H1 (cell line): Measurements from ENCODE around the gene SLC30A9. TPM values are rescaled to one million over a fixed set of nuclear protein-coding genes. Genes with fewer than 3 reads are reported as not detected.

ENCODE experiments used
- POU5F1 ChIP-seq: IDR thresholded peaks from 2 replicates; pipeline ENCODE4 v1.6.1; 2011; ENCODE audit warnings: low read depth, mild to moderate bottlenecking, low read length, moderate library complexity
- polyA plus RNA-seq, 7 experiments: library from polyadenylated mRNA; depleted of rRNA in 3 of 7; stranded (reverse) in 5 of 7; unstranded in 2 of 7; fragments of >200 nt in 5 of 7; fragments of 200-250 nt in 2 of 7; gene quantifications; 1 replicate in 5 of 7; 2 replicates in 1 of 7; 4 replicates in 1 of 7; pipeline versions ENCODE4 v1.2.1 to v1.2.3, GENCODE V29; 2011 to 2013; ENCODE audit warnings: missing spikeins in 2 of 7, mixed read lengths in 2 of 7
- total RNA-seq: library from RNA; stranded (reverse); fragmentation: NEBNext Ultra II Directional; extraction: Animal tissue kit (Norgen Biotek cat#: 25700); gene quantifications from 2 replicates; pipeline ENCODE4 v1.2.1, GENCODE V29; 2021
- TF ChIP-seq, protein P1 (sequence below): fragments of 300-600 bp; sonication (generic); IDR thresholded peaks from 2 replicates; pipeline ENCODE4 v1.7.1; 2012; ENCODE audit warnings: low read length, moderate library complexity, mild to moderate bottlenecking, inconsistent platforms; ENCODE audit not compliant: insufficient replicate concordance

SLC30A9 gene
- total and polyA plus RNA-seq, 2 of the 8 experiments (the other 6 are each of a cell fraction or from before 2014, with no cell fraction given) = 41.2 to 67.2 TPM

DNA sequence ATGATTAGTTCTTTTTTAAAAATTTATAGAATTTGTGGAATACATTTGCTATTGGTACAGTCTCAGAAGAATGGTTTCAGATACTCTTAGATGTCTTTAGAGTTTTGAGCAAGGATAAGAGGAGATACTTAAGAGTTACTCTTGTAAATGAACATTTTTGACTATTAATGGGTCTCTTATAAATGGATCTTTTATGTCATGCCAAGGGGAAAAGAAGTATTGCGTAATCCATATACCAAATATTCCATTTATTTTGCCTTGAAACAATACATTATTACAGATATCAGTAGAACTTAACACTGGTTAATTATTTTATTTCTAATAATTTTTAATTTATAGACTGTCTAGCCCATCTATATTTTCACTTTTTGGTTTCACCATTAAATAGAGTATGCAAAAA, 25.9 kb upstream of the SLC30A9 start (continued):
- TF ChIP-seq, protein P1, sequence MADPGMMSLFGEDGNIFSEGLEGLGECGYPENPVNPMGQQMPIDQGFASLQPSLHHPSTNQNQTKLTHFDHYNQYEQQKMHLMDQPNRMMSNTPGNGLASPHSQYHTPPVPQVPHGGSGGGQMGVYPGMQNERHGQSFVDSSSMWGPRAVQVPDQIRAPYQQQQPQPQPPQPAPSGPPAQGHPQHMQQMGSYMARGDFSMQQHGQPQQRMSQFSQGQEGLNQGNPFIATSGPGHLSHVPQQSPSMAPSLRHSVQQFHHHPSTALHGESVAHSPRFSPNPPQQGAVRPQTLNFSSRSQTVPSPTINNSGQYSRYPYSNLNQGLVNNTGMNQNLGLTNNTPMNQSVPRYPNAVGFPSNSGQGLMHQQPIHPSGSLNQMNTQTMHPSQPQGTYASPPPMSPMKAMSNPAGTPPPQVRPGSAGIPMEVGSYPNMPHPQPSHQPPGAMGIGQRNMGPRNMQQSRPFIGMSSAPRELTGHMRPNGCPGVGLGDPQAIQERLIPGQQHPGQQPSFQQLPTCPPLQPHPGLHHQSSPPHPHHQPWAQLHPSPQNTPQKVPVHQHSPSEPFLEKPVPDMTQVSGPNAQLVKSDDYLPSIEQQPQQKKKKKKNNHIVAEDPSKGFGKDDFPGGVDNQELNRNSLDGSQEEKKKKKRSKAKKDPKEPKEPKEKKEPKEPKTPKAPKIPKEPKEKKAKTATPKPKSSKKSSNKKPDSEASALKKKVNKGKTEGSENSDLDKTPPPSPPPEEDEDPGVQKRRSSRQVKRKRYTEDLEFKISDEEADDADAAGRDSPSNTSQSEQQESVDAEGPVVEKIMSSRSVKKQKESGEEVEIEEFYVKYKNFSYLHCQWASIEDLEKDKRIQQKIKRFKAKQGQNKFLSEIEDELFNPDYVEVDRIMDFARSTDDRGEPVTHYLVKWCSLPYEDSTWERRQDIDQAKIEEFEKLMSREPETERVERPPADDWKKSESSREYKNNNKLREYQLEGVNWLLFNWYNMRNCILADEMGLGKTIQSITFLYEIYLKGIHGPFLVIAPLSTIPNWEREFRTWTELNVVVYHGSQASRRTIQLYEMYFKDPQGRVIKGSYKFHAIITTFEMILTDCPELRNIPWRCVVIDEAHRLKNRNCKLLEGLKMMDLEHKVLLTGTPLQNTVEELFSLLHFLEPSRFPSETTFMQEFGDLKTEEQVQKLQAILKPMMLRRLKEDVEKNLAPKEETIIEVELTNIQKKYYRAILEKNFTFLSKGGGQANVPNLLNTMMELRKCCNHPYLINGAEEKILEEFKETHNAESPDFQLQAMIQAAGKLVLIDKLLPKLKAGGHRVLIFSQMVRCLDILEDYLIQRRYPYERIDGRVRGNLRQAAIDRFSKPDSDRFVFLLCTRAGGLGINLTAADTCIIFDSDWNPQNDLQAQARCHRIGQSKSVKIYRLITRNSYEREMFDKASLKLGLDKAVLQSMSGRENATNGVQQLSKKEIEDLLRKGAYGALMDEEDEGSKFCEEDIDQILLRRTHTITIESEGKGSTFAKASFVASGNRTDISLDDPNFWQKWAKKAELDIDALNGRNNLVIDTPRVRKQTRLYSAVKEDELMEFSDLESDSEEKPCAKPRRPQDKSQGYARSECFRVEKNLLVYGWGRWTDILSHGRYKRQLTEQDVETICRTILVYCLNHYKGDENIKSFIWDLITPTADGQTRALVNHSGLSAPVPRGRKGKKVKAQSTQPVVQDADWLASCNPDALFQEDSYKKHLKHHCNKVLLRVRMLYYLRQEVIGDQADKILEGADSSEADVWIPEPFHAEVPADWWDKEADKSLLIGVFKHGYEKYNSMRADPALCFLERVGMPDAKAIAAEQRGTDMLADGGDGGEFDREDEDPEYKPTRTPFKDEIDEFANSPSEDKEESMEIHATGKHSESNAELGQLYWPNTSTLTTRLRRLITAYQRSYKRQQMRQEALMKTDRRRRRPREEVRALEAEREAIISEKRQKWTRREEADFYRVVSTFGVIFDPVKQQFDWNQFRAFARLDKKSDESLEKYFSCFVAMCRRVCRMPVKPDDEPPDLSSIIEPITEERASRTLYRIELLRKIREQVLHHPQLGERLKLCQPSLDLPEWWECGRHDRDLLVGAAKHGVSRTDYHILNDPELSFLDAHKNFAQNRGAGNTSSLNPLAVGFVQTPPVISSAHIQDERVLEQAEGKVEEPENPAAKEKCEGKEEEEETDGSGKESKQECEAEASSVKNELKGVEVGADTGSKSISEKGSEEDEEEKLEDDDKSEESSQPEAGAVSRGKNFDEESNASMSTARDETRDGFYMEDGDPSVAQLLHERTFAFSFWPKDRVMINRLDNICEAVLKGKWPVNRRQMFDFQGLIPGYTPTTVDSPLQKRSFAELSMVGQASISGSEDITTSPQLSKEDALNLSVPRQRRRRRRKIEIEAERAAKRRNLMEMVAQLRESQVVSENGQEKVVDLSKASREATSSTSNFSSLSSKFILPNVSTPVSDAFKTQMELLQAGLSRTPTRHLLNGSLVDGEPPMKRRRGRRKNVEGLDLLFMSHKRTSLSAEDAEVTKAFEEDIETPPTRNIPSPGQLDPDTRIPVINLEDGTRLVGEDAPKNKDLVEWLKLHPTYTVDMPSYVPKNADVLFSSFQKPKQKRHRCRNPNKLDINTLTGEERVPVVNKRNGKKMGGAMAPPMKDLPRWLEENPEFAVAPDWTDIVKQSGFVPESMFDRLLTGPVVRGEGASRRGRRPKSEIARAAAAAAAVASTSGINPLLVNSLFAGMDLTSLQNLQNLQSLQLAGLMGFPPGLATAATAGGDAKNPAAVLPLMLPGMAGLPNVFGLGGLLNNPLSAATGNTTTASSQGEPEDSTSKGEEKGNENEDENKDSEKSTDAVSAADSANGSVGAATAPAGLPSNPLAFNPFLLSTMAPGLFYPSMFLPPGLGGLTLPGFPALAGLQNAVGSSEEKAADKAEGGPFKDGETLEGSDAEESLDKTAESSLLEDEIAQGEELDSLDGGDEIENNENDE = no peak
- no peak for TF ChIP-seq POU5F1
